Measurements from ENCODE around the gene SKIL.

Gene SKIL

DNA sequence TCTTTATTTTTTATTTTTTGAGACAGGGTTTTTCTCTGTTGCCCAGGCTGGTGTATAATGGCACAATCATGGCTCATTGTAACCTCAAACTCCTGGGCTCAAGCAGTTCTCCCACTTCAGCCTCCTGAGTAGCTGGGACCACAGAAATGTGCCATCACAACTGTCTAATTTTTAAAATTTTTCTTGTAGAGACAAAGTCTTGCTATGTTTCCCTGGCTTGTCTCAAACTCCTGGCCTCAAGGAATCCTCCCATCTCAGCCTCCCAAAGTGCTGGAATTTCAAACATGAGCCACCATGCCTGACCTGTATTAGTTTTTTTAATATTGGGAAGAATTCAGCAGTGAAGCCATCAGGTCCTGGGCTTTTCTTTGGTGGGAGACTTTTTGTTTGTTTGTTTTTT lies 47.6 kb downstream of the SKIL start:
- no peak for DNase-seq
- Histone ChIP-seq H3K27me3 (replicated peaks) (no peaks in the 10 kb centered on the region), H3K27ac (no peak overlapping the region), H3K4me3 (ENCODE audit: low read depth, low read length) (no peak overlapping the region), H3K36me3 (replicated peaks) (no peaks in the 10 kb centered on the region)
- TF ChIP-seq, protein P1, sequence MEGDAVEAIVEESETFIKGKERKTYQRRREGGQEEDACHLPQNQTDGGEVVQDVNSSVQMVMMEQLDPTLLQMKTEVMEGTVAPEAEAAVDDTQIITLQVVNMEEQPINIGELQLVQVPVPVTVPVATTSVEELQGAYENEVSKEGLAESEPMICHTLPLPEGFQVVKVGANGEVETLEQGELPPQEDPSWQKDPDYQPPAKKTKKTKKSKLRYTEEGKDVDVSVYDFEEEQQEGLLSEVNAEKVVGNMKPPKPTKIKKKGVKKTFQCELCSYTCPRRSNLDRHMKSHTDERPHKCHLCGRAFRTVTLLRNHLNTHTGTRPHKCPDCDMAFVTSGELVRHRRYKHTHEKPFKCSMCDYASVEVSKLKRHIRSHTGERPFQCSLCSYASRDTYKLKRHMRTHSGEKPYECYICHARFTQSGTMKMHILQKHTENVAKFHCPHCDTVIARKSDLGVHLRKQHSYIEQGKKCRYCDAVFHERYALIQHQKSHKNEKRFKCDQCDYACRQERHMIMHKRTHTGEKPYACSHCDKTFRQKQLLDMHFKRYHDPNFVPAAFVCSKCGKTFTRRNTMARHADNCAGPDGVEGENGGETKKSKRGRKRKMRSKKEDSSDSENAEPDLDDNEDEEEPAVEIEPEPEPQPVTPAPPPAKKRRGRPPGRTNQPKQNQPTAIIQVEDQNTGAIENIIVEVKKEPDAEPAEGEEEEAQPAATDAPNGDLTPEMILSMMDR (IDR thresholded peaks at IDR 0.05; ENCODE audit: low read depth, low read length, missing control alignments), result no peak
- in situ Hi-C loops (cut with HindIII; ENCODE audit: low pct_ligation_motif_present, low sequenced_read_pairs), result no loop called here

DNA sequence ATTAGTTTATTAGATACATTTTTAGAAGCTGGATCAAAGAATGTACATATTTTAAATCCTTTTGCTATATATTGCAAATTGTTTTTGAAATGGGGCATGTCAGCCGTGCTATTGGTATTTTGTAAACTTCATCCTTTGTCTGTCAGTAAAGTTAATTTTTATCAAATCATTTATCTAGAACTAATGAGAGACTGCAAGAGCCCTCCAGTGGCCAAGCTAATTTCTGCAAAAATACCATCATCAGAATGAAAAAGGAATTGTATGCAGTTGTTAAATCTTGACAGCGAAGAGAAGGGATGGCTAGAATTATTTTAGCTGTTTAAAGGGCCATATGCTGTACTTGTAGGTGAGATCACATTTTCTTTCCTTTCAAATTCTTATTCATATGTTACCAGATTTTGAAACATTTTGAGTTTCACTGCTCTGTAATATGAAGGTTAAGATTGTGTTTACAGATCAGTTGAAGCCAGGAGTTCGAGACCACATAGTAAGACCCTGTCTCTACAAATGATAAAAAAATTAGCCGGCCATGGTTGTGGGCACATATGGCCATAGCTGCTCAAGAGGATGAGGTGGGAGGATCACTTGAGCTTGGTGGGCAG lies 53.0 kb downstream of the SKIL start:
- H3K27ac ChIP-seq, result no peak overlapping the region
- H3K27me3 ChIP-seq (replicated peaks), result no peaks in the 10 kb centered on the region
- H3K36me3 ChIP-seq (replicated peaks), result no peaks in the 10 kb centered on the region
- in situ Hi-C loops (cut with HindIII; ENCODE audit: low pct_ligation_motif_present, low sequenced_read_pairs), result no loop called here
- no peak for DNase-seq
- TF ChIP-seq, protein P1 (IDR thresholded peaks at IDR 0.05; ENCODE audit: low read depth, low read length, missing control alignments), result peak; percentile 69
- H3K4me3 ChIP-seq (ENCODE audit: low read depth, low read length), result no peak overlapping the region

DNA sequence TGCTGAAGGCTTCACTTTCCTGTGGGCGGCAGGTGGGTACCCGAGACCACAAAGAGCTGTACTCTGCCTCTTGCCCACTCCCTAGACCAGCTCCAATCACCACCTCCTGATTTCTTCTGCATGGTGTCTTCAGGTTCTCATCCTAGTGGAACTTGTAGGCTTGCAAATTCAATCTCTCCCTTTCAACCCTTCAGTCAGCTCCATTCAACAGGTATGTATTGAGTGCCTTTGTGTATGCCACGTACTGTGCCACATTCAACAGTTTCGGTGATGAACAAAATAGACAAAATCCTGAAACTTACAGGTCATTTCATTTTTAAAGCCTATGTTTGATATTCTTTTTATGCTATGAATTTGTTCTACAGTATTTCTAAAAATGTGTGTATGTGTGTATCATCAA lies 55.8 kb downstream of the SKIL start:
- Histone ChIP-seq H3K4me3 (ENCODE audit: low read depth, low read length) (no peak overlapping the region), H3K27me3 (replicated peaks) (no peaks in the 10 kb centered on the region), H3K27ac (no peak overlapping the region), H3K36me3 (replicated peaks) (no peaks in the 10 kb centered on the region)
- DNase-seq, result no peak
- TF ChIP-seq, protein P1 (IDR thresholded peaks at IDR 0.05; ENCODE audit: low read depth, low read length, missing control alignments), result no peak
- in situ Hi-C loops (cut with HindIII; ENCODE audit: low pct_ligation_motif_present, low sequenced_read_pairs), result no loop called here

DNA sequence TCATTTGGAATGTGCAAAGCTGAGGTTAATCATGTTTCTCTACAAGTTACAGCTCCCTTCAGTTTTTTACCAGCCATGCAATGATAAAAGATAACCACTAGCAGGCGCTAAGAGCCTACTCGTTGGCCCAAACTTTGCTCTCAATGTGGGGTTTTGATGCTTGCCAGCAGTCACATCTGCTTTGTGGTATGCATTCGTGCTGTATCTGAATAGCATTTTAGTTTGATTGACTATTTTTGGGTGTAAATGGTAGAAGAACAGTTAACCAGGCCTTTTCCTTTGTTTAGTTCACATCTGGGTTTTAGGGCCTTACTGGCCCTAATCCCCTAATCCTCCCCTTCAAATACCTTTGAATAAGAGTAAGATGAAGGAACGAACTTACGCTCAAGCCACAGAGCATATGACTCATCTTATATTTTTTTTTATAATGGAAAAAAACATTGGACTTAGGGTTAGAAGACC lies 56.7 kb downstream of the SKIL start:
- DNase-seq, result peak; percentile 76
- in situ Hi-C loops (cut with HindIII; ENCODE audit: low pct_ligation_motif_present, low sequenced_read_pairs), result no loop called here
- H3K4me3 ChIP-seq (ENCODE audit: low read depth, low read length), result no peak overlapping the region
- peak overlapping the region; percentile 53 for H3K27ac ChIP-seq
- TF ChIP-seq, protein P1 (IDR thresholded peaks at IDR 0.05; ENCODE audit: low read depth, low read length, missing control alignments), result peak; percentile 96
- H3K27me3 ChIP-seq (replicated peaks), result no peaks in the 10 kb centered on the region
- no peaks in the 10 kb centered on the region for H3K36me3 ChIP-seq (replicated peaks)

DNA sequence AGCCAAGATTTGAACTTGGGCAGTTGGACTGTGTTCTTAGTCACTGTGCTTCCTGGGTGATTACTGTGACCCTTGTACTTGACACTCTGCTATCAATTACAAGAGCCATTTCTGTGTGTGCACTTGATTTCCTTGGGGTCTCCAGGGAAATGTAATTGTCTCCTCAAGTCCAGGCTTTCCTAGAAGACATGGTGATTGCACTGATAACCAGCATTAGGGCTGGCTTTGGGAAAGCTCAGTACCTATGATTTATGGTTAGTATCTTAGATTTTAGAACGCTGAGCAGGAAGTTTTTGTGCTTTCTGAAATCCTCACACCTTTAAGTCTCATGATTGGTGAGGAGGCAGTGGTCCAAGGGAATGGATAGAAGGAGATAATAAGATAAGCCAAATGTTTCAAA lies 59.6 kb downstream of the SKIL start:
- Histone ChIP-seq H3K36me3 (replicated peaks) (no peaks in the 10 kb centered on the region), H3K27me3 (replicated peaks) (no peaks in the 10 kb centered on the region), H3K27ac (no peak overlapping the region), H3K4me3 (ENCODE audit: low read depth, low read length) (no peak overlapping the region)
- TF ChIP-seq, protein P1 (IDR thresholded peaks at IDR 0.05; ENCODE audit: low read depth, low read length, missing control alignments), result no peak
- DNase-seq, result no peak
- in situ Hi-C loops (cut with HindIII; ENCODE audit: low pct_ligation_motif_present, low sequenced_read_pairs), result no loop called here
